PC-9 (cell line): Measurements from ENCODE around the gene SPAG17. TPM values are rescaled to one million over a fixed set of nuclear protein-coding genes. Genes with fewer than 3 reads are reported as not detected.

ENCODE experiments used
- BruUV-seq: library from RNA; stranded (reverse); fragments of 400-500 nt; replicated peaks from 2 replicates; lab custom pipeline; 2021; lab: Mats Ljungman, UMichigan
- CTCF ChIA-PET: fragments of 300-600 bp; sonication (Branson Sonifier 250); formaldehyde crosslinking; loops from one replicate; lab custom pipeline; 2022; ENCODE audit warnings: antibody characterized with exemption; lab: Charles Lee
- POLR2A ChIA-PET: fragments of 300-600 bp; sonication (Branson Sonifier 250); formaldehyde crosslinking; loops from one replicate; lab custom pipeline; 2022; ENCODE audit warnings: antibody characterized with exemption; ENCODE audit not compliant: unreplicated experiment; lab: Charles Lee
- DNase-seq, 2 experiments: peaks; one replicate each; pipeline versions ENCODE4 v3.0.0 to v3.0.0-alpha.2; 2015 to 2022; ENCODE audit warnings: mixed read lengths in 1 of 2
- H2AFZ ChIP-seq: fragments of 200-600 bp; sonication (generic); 2 replicates; pipeline ENCODE4 v1.8.1; 2017; ENCODE audit warnings: antibody characterized with exemption
- H3F3A ChIP-seq: fragments of 200-600 bp; sonication (generic); 2 replicates; pipeline ENCODE4 v1.8.1; 2017; ENCODE audit warnings: antibody characterized with exemption, mild to moderate bottlenecking, low read depth; ENCODE audit not compliant: insufficient read depth
- H3K27ac ChIP-seq: fragments of 200-600 bp; sonication (generic); 2 replicates; pipeline ENCODE4 v1.6.1; 2016; ENCODE audit warnings: mixed run types
- H3K27me3 ChIP-seq: fragments of 200-600 bp; sonication (generic); 2 replicates; pipeline ENCODE4 v1.6.1; 2016; ENCODE audit warnings: low read depth, mixed run types; ENCODE audit not compliant: insufficient read depth
- H3K36me3 ChIP-seq: fragments of 200-600 bp; sonication (generic); 2 replicates; pipeline ENCODE4 v1.6.1; 2016; ENCODE audit warnings: low read depth, mixed run types
- H3K4me1 ChIP-seq: fragments of 200-600 bp; sonication (generic); replicated peaks from 2 replicates; pipeline ENCODE4 v1.6.1; 2016; ENCODE audit warnings: mixed run types; ENCODE audit not compliant: insufficient read depth
- H3K4me2 ChIP-seq: fragments of 200-600 bp; sonication (generic); 2 replicates; pipeline ENCODE4 v1.6.1; 2017; ENCODE audit warnings: mixed run types
- H3K4me3 ChIP-seq: fragments of 200-600 bp; sonication (generic); 2 replicates; pipeline ENCODE4 v1.6.1; 2016; ENCODE audit warnings: mixed run types
- H3K79me2 ChIP-seq: fragments of 200-600 bp; sonication (generic); 2 replicates; pipeline ENCODE4 v1.6.1; 2017; ENCODE audit warnings: low read depth, mixed run types
- H3K9me2 ChIP-seq: fragments of 200-600 bp; sonication (generic); 2 replicates; pipeline ENCODE4 v1.8.1; 2017; ENCODE audit warnings: mild to moderate bottlenecking; ENCODE audit not compliant: insufficient read depth
- H3K9me3 ChIP-seq: fragments of 200-600 bp; sonication (generic); 2 replicates; pipeline ENCODE4 v1.8.1; 2016; ENCODE audit warnings: low read depth; ENCODE audit not compliant: insufficient read depth
- H4K20me1 ChIP-seq: fragments of 200-600 bp; sonication (generic); 2 replicates; pipeline ENCODE4 v1.8.1; 2017; ENCODE audit not compliant: insufficient read depth
- EZH2 ChIP-seq: fragments of 200-600 bp; sonication (generic); IDR thresholded peaks from 2 replicates; pipeline ENCODE4 v1.8.0; 2017; ENCODE audit warnings: antibody characterized with exemption, low read depth
- intact Hi-C: fragments of 100-400 bp; cut with micrococcal nuclease; formaldehyde crosslinking; loops from one replicate; pipeline ENCODE4 v1.10.0; 2022; ENCODE audit not compliant: unreplicated experiment
- total RNA-seq: library from RNA; stranded (reverse); gene quantifications from 2 replicates; pipeline ENCODE4 v1.2.3, GENCODE V29; 2021
- TF ChIP-seq, protein P1 (sequence below): fragments of 200-600 bp; sonication (generic); conservative IDR thresholded peaks from 2 replicates; pipeline ENCODE4 v1.6.1; 2017; ENCODE audit warnings: mixed run types, antibody characterized with exemption, mild to moderate bottlenecking, moderate library complexity

Gene SPAG17
- total RNA-seq, 1 experiment from 2014 or later, result not detected

DNA sequence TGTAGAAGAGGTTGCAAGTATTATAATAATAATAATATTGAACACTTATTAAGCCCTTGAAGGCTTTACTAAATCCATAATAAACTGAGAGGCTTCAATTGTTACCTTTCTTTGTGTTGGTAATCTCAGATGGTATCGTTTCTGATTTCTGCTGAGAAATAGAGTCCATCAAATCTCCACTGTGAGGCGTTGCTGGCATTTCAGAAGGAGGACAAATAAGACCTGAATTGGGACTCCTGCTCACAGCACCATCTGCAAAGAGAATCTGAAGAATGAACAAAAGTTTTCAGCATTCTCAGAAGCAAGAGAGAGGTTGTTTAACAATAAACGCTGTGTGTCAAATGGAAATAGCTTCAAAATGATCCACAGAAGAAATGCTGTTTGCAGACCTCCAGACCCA is 161.8 kb downstream of the SPAG17 start:
- no peak overlapping the region for H3K4me3 ChIP-seq
- peaks cover 8% of the 10 kb centered on the region; the same call in 1 of the 2 replicates for H3K27me3 ChIP-seq
- no peaks in the 10 kb centered on the region for H3K79me2 ChIP-seq
- DNase-seq, result no peak
- H3K4me1 ChIP-seq, result no peaks in the 10 kb centered on the region
- intact Hi-C loops, result no loop called here
- POLR2A ChIA-PET, result no interaction called here
- no peaks in the 10 kb centered on the region for H4K20me1 ChIP-seq
- no peak for TF ChIP-seq EZH2
- TF ChIP-seq, protein P1, sequence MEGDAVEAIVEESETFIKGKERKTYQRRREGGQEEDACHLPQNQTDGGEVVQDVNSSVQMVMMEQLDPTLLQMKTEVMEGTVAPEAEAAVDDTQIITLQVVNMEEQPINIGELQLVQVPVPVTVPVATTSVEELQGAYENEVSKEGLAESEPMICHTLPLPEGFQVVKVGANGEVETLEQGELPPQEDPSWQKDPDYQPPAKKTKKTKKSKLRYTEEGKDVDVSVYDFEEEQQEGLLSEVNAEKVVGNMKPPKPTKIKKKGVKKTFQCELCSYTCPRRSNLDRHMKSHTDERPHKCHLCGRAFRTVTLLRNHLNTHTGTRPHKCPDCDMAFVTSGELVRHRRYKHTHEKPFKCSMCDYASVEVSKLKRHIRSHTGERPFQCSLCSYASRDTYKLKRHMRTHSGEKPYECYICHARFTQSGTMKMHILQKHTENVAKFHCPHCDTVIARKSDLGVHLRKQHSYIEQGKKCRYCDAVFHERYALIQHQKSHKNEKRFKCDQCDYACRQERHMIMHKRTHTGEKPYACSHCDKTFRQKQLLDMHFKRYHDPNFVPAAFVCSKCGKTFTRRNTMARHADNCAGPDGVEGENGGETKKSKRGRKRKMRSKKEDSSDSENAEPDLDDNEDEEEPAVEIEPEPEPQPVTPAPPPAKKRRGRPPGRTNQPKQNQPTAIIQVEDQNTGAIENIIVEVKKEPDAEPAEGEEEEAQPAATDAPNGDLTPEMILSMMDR, result no peak
- H3K4me2 ChIP-seq, result no peak overlapping the region
- no peak overlapping the region for H3K27ac ChIP-seq
- H3K9me2 ChIP-seq, result 0 out of 2 replicates have a peak, but pooled peaks cover 2% of the 10 kb centered on the region
- no TSS peak for BruUV-seq
- no peak overlapping the region for H2AFZ ChIP-seq
- no peaks in the 10 kb centered on the region for H3K36me3 ChIP-seq
- CTCF ChIA-PET, result no interaction called here
- no peaks in the 10 kb centered on the region for H3F3A ChIP-seq
- H3K9me3 ChIP-seq, result no peaks in the 10 kb centered on the region

DNA sequence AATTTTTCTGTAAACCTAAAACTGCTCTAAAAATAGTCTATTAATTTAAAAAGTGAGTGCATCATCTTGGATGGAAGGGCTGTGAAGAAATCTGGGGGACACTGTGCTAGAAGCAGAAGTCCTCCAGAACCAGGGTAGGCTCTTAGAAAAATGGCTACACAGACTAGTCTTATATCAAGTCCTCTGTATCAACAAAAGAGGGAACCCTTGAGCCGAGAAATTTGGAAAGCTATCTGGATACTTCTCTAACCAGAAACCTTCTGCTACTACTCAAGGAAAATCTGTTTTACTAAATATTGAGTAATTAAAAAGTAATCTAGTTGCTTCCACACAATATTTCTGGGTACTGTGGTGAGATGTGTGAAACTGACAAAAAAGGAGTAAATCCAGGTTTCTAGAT is 163.4 kb downstream of the SPAG17 start:
- BruUV-seq, result no TSS peak
- intact Hi-C loops, result no loop called here

DNA sequence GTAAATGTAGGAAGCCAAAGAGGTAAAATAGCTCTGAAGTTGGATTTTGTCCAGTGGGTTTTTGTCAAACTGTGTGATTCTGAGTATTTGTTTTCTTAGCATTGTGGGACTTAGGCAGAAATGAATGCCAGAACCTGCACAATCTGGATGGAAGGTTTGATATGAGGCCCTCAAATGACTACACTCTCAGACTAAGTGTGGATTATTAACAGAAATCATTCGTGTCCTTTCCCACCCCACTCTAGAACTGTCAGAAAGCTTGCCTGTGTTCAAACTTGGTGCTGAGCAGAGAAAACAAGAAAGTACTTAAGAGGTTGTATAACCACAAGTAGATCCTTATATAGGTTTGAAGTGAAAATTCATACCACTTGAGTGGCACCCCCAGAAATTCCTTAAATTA is 167.0 kb downstream of the SPAG17 start:
- no peak for TF ChIP-seq EZH2
- TF ChIP-seq, protein P1, result no peak
- intact Hi-C loops, result no loop called here
- Histone ChIP-seq H3K4me1 (no peaks in the 10 kb centered on the region), H2AFZ (no peak overlapping the region), H3K9me3 (no peaks in the 10 kb centered on the region), H3K4me2 (no peak overlapping the region), H3K9me2 (0 out of 2 replicates have a peak, but pooled peaks cover 2% of the 10 kb centered on the region), H4K20me1 (no peaks in the 10 kb centered on the region), H3F3A (no peaks in the 10 kb centered on the region), H3K79me2 (no peaks in the 10 kb centered on the region), H3K27ac (no peak overlapping the region), H3K4me3 (no peak overlapping the region), H3K36me3 (no peaks in the 10 kb centered on the region), H3K27me3 (peaks cover 5% of the 10 kb centered on the region; the same call in 1 of the 2 replicates)
- BruUV-seq, result no TSS peak
- no peak for DNase-seq
- ChIA-PET POLR2A (no interaction called here), CTCF (no interaction called here)

More for the DNA sequence above, 163.4 kb downstream of the SPAG17 start:
- H3K9me2 ChIP-seq, result 0 out of 2 replicates have a peak, but pooled peaks cover 2% of the 10 kb centered on the region
- no peaks in the 10 kb centered on the region for H3F3A ChIP-seq
- H3K36me3 ChIP-seq, result no peaks in the 10 kb centered on the region
- ChIA-PET CTCF (no interaction called here), POLR2A (no interaction called here)
- H3K4me1 ChIP-seq, result no peaks in the 10 kb centered on the region
- H3K27me3 ChIP-seq, result peaks cover 6% of the 10 kb centered on the region; the same call in 1 of the 2 replicates
- no peak for DNase-seq
- TF ChIP-seq, protein P1, result no peak
- TF ChIP-seq EZH2, result no peak
- no peak overlapping the region for H3K27ac ChIP-seq
- H3K79me2 ChIP-seq, result no peaks in the 10 kb centered on the region
- H2AFZ ChIP-seq, result no peak overlapping the region
- no peaks in the 10 kb centered on the region for H3K9me3 ChIP-seq
- no peak overlapping the region for H3K4me3 ChIP-seq
- no peaks in the 10 kb centered on the region for H4K20me1 ChIP-seq
- no peak overlapping the region for H3K4me2 ChIP-seq
